ENCODE measurements around the gene MKKS. TPM values are rescaled to one million over a fixed set of nuclear protein-coding genes. Genes with fewer than 3 reads are reported as not detected.
"Not testable (repeated sequence)": the region's sequence is repeated elsewhere in the genome, so short reads cannot be mapped to it uniquely, and the experiment has no call there.

MKKS gene
- polyA plus RNA-seq, 1 of the 3 experiments (the other 2 are of a cell fraction) = 10.1 TPM

DNA sequence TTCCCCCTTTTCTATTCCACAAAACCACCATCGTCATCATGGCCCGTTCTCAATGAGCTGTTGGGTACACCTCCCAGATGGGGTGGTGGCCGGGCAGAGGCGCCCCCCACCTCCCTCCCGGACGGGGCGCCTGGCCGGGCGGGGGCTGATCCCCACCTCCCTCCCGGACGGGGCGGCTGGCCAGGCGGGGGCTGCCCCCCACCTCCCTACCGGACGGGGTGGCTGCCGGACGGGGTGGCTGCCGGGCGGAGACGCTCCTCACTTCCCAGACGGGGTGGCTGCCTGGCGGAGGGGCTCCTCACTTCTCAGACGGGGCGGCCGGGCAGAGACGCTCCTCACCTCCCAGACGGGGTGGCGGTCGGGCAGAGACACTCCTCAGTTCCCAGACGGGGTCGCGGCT lies 39.3 kb downstream of the MKKS start:
- H3K9ac ChIP-seq; POLR2A ChIA-PET; H3K27me3 ChIP-seq (ENCODE audit: insufficient read depth); H3K9me3 ChIP-seq; H3K27ac ChIP-seq (ENCODE audit: low read depth in 2 of 2, low read length in 1 of 2); H3F3A ChIP-seq (replicated peaks; ENCODE audit: insufficient read depth); H3K36me3 ChIP-seq (replicated peaks in 1 of 2; ENCODE audit: control insufficient read depth in 1 of 2, insufficient read depth in 2 of 2, low read length in 1 of 2); DNase-seq; H3K4me1 ChIP-seq (ENCODE audit: control insufficient read depth in 1 of 2, insufficient read depth in 2 of 2, low read depth in 1 of 2, low read length in 1 of 2); H3K4me2 ChIP-seq; H3K9me2 ChIP-seq; H4K20me1 ChIP-seq (ENCODE audit: insufficient read depth); H3K4me3 ChIP-seq (ENCODE audit: low read depth in 2 of 2, low read length in 1 of 2); H3K79me2 ChIP-seq (ENCODE audit: insufficient read depth); CTCF ChIA-PET; H2AFZ ChIP-seq (ENCODE audit: low read depth): not testable (repeated sequence)
- WGBS (ENCODE audit: low lambda C conversion rate) = 92% methylated on average over 9 of the region's 32 CpGs

DNA sequence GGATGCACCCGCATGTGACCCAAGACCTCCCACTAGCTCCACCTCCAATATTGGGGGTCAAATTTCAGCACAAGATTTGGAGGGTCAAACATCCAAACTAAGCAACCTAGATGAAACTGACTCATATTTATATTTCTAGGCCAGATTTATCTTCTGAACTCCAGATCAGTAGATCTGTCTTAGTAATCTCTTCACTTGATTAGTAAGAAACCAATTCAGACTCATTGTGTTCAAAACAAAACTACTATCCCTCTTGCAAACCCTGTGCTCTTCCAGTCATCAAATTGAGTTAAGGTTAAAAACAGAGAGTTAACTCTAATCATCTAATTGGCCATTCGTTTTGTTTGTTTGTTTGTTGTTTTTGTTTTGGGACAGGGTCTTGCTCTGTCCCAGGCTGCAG lies 43.3 kb downstream of the MKKS start:
- H3F3A ChIP-seq (replicated peaks; ENCODE audit: insufficient read depth) = no peaks in the 10 kb centered on the region
- no peaks in the 10 kb centered on the region for H3K36me3 ChIP-seq (replicated peaks in 1 of 2; ENCODE audit: control insufficient read depth in 1 of 2, insufficient read depth in 2 of 2, low read length in 1 of 2)
- H3K4me2 ChIP-seq = no peak overlapping the region
- H3K4me3 ChIP-seq (ENCODE audit: low read depth in 2 of 2, low read length in 1 of 2) = no peak overlapping the region
- no peaks in the 10 kb centered on the region for H3K27me3 ChIP-seq (ENCODE audit: insufficient read depth)
- no peak for DNase-seq
- ChIA-PET CTCF (interaction anchor here (1.1 kb wide), 1 partner anchor 10 kb away, joined by 3 read pairs; no protein-coding TSS in a partner anchor), POLR2A (no interaction called here)
- no peak overlapping the region for H2AFZ ChIP-seq (ENCODE audit: low read depth)
- no peaks in the 10 kb centered on the region for H3K4me1 ChIP-seq (ENCODE audit: control insufficient read depth in 1 of 2, insufficient read depth in 2 of 2, low read depth in 1 of 2, low read length in 1 of 2)
- no peak overlapping the region for H3K27ac ChIP-seq (ENCODE audit: low read depth in 2 of 2, low read length in 1 of 2)
- H4K20me1 ChIP-seq (ENCODE audit: insufficient read depth) = no peaks in the 10 kb centered on the region
- H3K9me3 ChIP-seq = no peaks in the 10 kb centered on the region
- WGBS (ENCODE audit: low lambda C conversion rate) = 76% methylated on average over 2 of the region's 2 CpGs
- H3K9me2 ChIP-seq = no peaks in the 10 kb centered on the region
- no peak overlapping the region for H3K9ac ChIP-seq
- TF ChIP-seq NRF1 (IDR thresholded peaks at IDR 0.05; ENCODE audit: low read depth, low read length) (no peak), MEF2A (IDR thresholded peaks at IDR 0.05; ENCODE audit: borderline replicate concordance, low read depth) (no peak), GABPA (IDR thresholded peaks at IDR 0.05; ENCODE audit: low read depth) (no peak), GATA2 (CRISPR knock-in tag; IDR thresholded peaks at IDR 0.05) (no peak), FOXJ3 (CRISPR knock-in tag; IDR thresholded peaks at IDR 0.05) (no peak), POLR2AphosphoS5 (IDR thresholded peaks at IDR 0.05; ENCODE audit: low read depth, low read length) (no peak), SMC3 (IDR thresholded peaks at IDR 0.05; ENCODE audit: low read depth, low read length) (no peak), JUND (IDR thresholded peaks at IDR 0.05) (no peak), RXRA (IDR thresholded peaks at IDR 0.05; ENCODE audit: borderline replicate concordance, low read depth) (no peak)
- TF ChIP-seq, protein P1, sequence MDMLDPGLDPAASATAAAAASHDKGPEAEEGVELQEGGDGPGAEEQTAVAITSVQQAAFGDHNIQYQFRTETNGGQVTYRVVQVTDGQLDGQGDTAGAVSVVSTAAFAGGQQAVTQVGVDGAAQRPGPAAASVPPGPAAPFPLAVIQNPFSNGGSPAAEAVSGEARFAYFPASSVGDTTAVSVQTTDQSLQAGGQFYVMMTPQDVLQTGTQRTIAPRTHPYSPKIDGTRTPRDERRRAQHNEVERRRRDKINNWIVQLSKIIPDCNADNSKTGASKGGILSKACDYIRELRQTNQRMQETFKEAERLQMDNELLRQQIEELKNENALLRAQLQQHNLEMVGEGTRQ (IDR thresholded peaks at IDR 0.05; ENCODE audit: borderline replicate concordance, low read depth, low read length) = no peak
- TF ChIP-seq, protein P2, sequence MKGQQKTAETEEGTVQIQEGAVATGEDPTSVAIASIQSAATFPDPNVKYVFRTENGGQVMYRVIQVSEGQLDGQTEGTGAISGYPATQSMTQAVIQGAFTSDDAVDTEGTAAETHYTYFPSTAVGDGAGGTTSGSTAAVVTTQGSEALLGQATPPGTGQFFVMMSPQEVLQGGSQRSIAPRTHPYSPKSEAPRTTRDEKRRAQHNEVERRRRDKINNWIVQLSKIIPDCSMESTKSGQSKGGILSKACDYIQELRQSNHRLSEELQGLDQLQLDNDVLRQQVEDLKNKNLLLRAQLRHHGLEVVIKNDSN (IDR thresholded peaks at IDR 0.05; ENCODE audit: borderline replicate concordance, low read depth) = no peak
- TF ChIP-seq, protein P3, sequence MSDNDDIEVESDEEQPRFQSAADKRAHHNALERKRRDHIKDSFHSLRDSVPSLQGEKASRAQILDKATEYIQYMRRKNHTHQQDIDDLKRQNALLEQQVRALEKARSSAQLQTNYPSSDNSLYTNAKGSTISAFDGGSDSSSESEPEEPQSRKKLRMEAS (IDR thresholded peaks at IDR 0.05; ENCODE audit: low read depth) = no peak
- TF ChIP-seq, protein P4, sequence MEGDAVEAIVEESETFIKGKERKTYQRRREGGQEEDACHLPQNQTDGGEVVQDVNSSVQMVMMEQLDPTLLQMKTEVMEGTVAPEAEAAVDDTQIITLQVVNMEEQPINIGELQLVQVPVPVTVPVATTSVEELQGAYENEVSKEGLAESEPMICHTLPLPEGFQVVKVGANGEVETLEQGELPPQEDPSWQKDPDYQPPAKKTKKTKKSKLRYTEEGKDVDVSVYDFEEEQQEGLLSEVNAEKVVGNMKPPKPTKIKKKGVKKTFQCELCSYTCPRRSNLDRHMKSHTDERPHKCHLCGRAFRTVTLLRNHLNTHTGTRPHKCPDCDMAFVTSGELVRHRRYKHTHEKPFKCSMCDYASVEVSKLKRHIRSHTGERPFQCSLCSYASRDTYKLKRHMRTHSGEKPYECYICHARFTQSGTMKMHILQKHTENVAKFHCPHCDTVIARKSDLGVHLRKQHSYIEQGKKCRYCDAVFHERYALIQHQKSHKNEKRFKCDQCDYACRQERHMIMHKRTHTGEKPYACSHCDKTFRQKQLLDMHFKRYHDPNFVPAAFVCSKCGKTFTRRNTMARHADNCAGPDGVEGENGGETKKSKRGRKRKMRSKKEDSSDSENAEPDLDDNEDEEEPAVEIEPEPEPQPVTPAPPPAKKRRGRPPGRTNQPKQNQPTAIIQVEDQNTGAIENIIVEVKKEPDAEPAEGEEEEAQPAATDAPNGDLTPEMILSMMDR (IDR thresholded peaks at IDR 0.05) = no peak
- H3K79me2 ChIP-seq (ENCODE audit: insufficient read depth) = no peaks in the 10 kb centered on the region
